Nephron progenitor cell (in vitro differentiated cells): ENCODE data around the gene IGLON5.
A peak's percentile ranks its signal among the peaks of the same experiment; 100 is the strongest.

Experiments used
- DNase-seq: peaks from one replicate; pipeline ENCODE4 v3.0.0; 2021
- H3K27ac Mint-ChIP-seq: 2 replicates; pipeline ENCODE4 v1.8.0; 2021; ENCODE audit warnings: mild to moderate bottlenecking, moderate library complexity, mixed read lengths
- H3K27me3 Mint-ChIP-seq: 2 replicates; pipeline ENCODE4 v1.8.0; 2021; ENCODE audit warnings: mild to moderate bottlenecking, low read depth, mixed read lengths; ENCODE audit not compliant: poor library complexity
- H3K36me3 Mint-ChIP-seq: 2 replicates; pipeline ENCODE4 v1.8.0; 2021; ENCODE audit warnings: low read depth, mixed read lengths
- H3K4me1 Mint-ChIP-seq: 2 replicates; pipeline ENCODE4 v1.8.0; 2021; ENCODE audit warnings: mixed read lengths
- H3K4me3 Mint-ChIP-seq: 2 replicates; pipeline ENCODE4 v1.8.0; 2021; ENCODE audit warnings: mild to moderate bottlenecking, moderate library complexity, mixed read lengths
- H3K9me3 Mint-ChIP-seq: 2 replicates; pipeline ENCODE4 v1.8.0; 2021; ENCODE audit warnings: mild to moderate bottlenecking, moderate library complexity, mixed read lengths
- CTCF ChIP-seq: fragments of 200-600 bp; sonication (generic); IDR thresholded peaks from 2 replicates; pipeline ENCODE4 v1.5.0; 2021; ENCODE audit warnings: antibody characterized with exemption

IGLON5 gene

GRCh38 chr19:51324167-51324481 lies 12.7 kb downstream of the IGLON5 start:
- Mint-ChIP-seq H3K4me1 (peaks cover 21% of the 10 kb centered on the region), H3K27me3 (peaks cover 47% of the 10 kb centered on the region), H3K36me3 (peaks cover 5% of the 10 kb centered on the region), H3K9me3 (peaks cover 3% of the 10 kb centered on the region), H3K27ac (no peak overlapping the region), H3K4me3 (no peak overlapping the region)
- TF ChIP-seq CTCF = no peak
- DNase-seq = no peak

GRCh38 chr19:51325161-51325976 lies 13.9 kb downstream of the IGLON5 start:
- no peak overlapping the region for H3K4me3 Mint-ChIP-seq

GRCh38 chr19:51326216-51327065 lies 15.0 kb downstream of the IGLON5 start:
- DNase-seq = no peak
- peaks cover 23% of the 10 kb centered on the region for H3K36me3 Mint-ChIP-seq

More at GRCh38 chr19:51325161-51325976, 13.9 kb downstream of the IGLON5 start:
- no peak for TF ChIP-seq CTCF
- Mint-ChIP-seq H3K4me1 (peaks cover 11% of the 10 kb centered on the region), H3K36me3 (peaks cover 13% of the 10 kb centered on the region), H3K27me3 (peaks cover 49% of the 10 kb centered on the region), H3K9me3 (peaks cover 3% of the 10 kb centered on the region), H3K27ac (no peak overlapping the region)
- no peak for DNase-seq

GRCh38 chr19:51327066-51328001 lies 15.9 kb downstream of the IGLON5 start:
- H3K4me3 Mint-ChIP-seq = peak overlapping the region; percentile 74
- H3K27me3 Mint-ChIP-seq = peaks cover 47% of the 10 kb centered on the region
- H3K36me3 Mint-ChIP-seq = peaks cover 31% of the 10 kb centered on the region
- peak; percentile 67 for DNase-seq
- H3K9me3 Mint-ChIP-seq = peaks cover 13% of the 10 kb centered on the region
- H3K27ac Mint-ChIP-seq = peak overlapping the region; percentile 84
- TF ChIP-seq CTCF = no peak
- H3K4me1 Mint-ChIP-seq = peaks cover 5% of the 10 kb centered on the region

More at GRCh38 chr19:51326216-51327065, 15.0 kb downstream of the IGLON5 start:
- H3K9me3 Mint-ChIP-seq = peaks cover 9% of the 10 kb centered on the region
- H3K27me3 Mint-ChIP-seq = peaks cover 45% of the 10 kb centered on the region
- H3K27ac Mint-ChIP-seq = no peak overlapping the region
- no peak overlapping the region for H3K4me3 Mint-ChIP-seq
- H3K4me1 Mint-ChIP-seq = peaks cover 5% of the 10 kb centered on the region
- TF ChIP-seq CTCF = no peak

- peaks cover 35% of the 10 kb centered on the region for H3K36me3 Mint-ChIP-seq
- H3K9me3 Mint-ChIP-seq = peaks cover 18% of the 10 kb centered on the region
- DNase-seq = no peak
- no peak for TF ChIP-seq CTCF
- H3K4me3 Mint-ChIP-seq = no peak overlapping the region
- peaks cover 42% of the 10 kb centered on the region for H3K27me3 Mint-ChIP-seq
- no peak overlapping the region for H3K27ac Mint-ChIP-seq
- peaks cover 5% of the 10 kb centered on the region for H3K4me1 Mint-ChIP-seq
These were observed 18.0 kb downstream of the IGLON5 start for GRCh38 chr19:51329411-51329810.
